NCI-H2171 (cell line): ENCODE measurements around the gene KRT222.

Source experiments
- DNase-seq: peaks from one replicate; lab custom pipeline; 2025; lab: John Stamatoyannopoulos, UW

The KRT222 gene

DNA sequence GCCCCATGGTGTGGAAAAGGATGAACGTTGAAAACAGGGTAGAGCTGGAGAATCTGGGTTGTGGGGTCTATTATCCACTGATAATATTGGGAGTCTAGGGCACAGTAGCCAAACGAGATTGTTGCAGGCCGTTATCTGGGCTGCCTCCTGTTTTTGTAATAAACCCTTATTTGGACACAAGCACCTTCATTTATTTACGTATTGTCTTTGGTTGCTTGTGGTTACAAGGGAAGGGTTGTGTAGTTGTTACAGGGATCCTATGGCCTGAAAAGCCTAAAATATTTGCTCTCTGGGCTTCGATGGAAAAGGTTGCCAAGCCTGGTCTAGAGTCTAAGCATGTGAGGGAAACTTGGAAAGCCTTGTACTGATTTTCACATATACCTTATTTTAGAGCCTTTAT, 13.0 kb downstream of the KRT222 start:
- DNase-seq = no peak

DNA sequence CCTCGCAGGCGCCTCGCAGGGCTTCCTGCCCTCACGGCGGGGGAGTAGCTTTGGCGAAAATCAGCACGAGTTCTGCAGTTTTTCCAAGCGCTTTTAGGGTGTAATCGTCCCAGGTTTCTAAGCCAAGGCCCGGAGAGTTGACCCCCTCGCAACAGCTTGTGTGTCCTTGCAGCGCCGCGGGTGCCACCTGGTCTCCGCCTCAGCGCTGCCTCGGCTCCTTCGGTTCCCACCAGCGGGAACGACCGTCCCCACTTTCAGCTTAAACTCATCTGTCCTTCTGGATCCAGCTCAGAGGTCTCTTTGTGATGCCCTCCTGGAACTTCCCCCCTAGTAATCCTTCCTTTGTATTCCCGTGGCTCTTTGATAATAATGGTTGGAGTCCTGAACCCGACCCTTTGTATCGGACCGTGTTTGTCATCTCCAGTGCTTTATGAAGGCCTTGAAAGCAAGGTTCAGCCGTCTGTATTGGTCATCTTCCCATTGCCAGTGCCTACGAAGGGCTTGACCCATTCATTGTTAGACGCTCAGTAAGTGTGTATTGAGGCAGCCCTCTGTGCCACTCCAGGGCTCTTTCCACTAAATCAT, 16.5 kb downstream of the KRT222 start:
- peak; percentile 52 for DNase-seq

DNA sequence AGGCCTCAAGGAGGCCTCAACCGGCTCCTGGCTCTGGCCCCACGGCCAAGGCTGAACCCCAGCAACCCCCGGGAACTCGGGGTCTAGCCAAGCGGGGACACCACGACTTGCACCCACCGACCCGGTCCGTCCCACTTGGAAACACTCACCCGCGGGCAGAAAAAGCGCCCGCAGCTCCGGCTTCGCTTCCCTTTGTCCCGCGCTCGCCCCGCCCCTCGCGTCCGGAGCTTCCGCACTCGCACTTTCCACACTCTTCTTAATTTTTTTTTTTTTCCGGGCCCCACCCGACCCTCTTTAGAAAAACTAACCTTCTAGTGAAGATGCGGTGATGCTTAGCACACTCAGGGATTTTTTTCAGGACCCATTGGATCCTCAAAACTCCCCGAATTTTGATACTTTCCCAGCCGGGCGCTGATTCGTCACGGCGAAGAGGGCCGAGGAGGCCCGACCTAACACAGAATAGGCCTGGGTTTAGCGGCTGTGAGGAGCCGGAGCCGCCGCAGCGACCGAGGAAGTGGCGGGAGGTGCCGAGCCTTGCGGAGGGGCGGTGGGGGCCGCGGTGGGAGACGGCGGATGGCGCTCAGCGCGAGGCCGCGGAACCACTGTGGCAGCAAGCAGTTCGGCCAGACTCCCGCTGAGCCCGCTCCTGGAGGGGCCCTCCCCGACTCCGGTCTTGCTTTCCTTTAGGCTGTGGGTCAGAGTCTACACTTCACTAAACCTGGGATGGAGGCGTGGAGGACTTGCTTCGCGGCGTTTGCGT, 17.2 kb downstream of the KRT222 start, which contains the start of gene SMARCE1:
Gene SMARCE1 (minus strand): TSS at position 195 of the 760 bp plus-strand sequence. CDS start 2,016 bp downstream, outside the sequence.
- peak; percentile 80 for DNase-seq

DNA sequence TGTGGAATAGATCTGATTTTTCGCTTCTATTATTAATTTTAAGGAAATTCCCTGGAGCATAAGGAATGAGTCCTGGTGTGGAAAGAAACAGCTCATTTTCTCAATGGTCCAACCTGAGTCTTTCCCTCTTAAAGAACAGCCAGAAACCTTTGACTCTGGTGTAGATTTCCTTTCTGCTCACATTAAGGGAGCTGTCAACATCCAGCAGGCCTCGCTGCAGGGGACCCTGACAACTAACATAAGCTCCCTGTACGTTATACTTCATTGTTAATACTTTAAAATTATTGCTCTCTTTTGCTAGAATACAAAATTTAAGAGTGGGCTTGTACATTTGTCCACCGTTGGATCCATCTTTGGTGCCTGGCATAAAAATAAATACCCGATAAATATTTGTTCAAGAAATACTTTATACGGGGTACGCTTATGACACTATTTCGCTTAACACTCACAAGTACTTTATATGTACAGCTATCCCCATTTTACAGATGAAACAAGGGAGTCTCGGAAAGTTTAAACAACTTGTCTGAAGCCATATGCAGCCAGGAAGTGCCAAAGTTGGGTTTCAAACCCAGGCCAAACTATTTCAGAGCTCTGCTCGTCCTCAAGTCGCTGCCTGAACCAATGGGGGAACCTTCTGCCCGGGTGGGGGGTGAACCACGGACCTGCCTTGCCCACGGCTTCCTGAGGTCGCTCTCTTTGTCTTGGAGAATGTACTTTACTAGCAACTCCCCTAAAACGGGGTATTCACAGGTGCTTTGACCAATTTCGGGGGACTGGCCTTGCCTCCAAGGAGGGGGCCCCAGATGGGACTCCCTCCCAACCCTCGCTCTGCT, 18.0 kb downstream of the KRT222 start:
- DNase-seq = no peak

DNA sequence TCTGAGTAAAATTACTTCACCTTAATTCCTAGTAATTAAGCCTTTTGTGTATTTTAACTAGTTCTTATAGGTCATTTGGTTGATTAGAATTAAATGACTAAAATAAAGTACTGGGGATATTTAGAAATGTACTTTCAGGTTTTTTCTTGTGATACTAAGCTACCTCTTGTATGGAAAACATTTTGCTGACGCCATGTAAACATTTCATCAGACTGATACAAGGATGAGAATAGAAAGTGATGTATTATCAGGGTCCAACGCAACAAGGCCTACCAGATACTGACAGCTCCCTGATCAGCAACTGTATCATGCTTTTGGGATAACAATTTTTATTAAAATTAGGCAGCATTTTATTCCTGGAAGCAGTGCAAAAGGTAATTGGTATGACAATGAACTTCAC, 19.0 kb downstream of the KRT222 start:
- DNase-seq = no peak

DNA sequence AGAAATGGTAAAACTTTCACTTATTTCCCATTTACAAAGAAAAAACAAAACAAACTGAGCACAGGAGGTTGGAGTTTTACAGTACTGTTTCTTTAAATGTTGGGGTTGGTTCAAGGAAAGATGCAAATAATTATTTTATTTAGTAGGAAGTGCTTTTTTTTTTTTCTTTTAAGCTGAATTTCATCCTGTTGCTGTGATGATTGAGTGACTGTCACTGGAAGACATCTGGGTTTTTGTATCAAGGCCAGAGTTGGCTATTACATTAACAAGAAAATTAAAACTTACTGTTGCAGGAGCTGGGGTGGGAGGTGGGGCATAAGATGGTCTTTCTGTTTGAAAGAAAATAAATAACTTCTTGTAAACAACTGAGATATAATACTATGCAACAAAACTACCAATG, 19.7 kb downstream of the KRT222 start:
- DNase-seq = no peak

DNA sequence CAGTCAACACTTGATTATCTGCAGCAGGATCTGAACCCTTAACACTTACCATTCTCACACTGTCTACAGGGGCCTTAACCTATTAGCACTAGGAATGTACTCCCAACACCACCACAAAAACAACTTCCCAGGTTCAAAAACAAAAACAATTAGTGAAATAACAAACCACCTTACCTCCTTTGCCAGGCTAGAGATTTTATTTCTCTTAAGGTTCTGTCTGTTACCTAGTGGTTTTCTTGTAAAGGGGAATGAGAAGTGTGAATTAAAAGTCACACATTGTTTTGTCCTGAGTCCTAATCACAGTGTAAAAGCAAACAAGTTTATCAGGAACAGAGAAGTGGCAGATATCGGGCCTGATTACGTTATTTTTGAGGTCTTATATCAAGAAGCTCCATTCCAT, 27.0 kb downstream of the KRT222 start:
- DNase-seq = no peak

DNA sequence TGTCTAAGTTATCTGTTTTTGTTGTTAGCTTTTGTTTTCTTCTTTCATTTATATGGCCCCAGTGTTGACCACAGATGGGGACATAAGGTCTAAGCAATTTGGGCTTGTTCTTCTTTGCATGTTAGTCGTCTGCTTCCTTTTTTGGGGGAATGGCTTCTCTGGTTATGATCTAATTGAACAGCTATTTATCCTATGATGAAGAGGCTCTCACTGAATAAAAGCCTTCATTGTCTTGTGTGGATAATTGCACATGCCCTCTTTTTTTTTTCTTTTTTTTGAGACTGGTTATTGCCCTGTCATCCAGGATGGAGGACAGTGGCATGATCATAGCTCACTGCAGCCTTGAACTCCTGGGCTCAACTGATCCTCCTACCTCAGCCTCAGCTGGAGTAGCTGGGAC, 31.1 kb downstream of the KRT222 start:
- no peak for DNase-seq

DNA sequence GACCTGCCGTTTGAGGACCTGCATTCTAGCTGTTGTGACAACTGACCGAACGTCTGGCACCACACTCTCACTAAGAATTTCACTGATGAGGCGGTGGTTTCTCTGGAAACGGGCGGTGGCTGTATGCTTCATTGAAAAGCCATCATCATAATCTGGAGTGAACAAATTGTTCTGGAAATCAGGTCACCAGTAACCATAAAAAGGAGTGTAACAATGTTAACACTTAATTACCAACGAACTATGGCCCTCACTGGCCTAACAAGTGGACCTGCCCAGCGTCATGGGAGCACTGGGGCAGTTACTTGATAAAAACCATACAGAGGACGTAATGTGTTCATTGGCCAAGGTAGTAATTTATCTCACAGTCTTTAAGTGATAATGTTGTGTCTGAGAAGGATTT, 32.8 kb downstream of the KRT222 start:
- DNase-seq = no peak

DNA sequence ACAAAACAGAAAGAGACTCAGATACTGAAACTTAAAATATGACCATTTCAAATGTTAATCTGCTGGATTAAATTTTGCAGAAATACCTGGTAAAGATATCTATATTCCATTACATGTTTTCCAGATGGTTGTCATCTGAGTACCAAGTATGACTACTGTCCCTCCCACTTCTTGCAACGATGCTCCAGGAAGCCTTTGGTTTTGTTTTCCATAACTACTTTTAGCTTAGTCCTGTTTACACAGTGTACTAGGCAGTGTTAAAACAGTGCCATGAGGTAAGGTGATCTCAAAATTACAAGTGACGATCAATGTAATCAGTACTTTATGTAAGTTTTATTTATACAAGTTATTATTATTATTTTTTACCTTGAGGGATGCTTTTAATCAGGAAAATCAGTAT, 35.1 kb downstream of the KRT222 start:
- DNase-seq = no peak

DNA sequence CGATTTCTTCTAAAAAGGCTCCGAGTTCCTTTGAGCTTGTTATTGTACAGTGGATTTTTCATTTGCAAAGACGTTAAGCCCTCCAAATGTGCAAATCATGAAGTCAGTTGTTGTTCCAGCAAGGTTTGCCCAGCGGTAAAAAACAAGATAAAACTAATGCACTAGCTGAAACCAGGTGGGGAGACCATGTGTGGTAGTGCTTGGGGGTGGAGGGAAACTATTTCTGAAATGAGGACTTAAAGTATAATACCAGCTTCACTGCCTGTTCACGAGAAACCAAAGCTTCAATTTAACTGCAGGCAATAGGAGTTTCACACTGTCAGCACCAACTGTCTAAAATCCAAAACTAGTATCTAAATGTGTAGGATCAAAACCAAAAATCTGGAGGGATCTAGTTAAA, 39.7 kb downstream of the KRT222 start:
- DNase-seq = no peak

DNA sequence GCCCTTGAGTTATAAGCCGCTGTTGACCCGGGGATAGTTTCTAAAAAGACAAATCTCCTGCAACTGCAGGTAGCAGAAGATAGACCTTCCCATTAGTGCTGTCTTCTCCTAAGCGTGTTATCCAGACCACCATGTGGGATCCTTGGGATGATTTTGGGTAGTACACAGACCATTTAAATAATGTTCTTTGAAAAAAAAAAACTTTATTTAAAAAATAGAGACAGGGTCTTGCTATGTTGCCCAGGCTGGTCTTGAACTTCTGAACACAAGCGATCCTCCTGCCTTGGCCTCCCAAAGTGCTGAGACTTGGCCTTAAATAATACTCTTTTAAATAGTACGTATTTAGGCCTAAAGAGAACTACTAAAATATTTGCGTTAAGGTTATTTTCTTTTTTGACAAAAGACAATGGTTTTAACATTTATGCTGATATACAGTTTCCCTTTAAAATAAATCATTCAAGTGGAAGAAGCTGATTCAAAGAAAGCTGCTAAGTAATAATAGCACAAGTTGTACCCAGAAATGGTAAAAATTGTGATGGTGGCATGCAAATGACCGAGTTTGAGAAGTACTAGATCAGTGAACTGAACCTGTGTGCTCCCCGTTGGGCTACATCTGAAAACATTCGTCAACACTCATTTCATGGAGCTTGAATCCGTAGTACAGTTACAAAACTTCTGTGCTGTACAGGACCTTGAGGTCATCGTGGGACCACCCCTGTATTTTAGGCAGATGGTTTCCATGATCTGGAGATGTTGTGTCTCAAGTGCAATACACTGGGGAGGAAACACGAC, 41.4 kb downstream of the KRT222 start:
- no peak for DNase-seq

DNA sequence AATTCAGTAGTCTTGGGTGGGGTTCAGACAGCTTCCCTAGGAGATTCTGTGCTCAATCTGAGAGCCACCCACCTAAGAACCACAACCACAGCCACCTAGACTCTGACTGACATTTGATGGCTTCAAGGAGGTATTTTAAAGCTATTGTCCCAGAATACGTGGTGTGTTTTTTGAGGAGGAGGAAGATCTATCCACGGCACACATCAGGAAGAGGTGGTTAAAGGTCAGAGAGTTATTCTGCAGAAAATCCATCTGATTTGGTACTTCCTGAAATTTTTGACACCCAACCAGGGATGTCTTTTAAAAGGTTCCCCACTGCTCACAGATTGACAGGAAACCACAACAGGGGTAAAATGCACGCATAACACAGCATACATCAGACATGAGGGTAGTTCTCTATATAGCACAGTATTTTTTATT, 42.5 kb downstream of the KRT222 start:
- DNase-seq = no peak

DNA sequence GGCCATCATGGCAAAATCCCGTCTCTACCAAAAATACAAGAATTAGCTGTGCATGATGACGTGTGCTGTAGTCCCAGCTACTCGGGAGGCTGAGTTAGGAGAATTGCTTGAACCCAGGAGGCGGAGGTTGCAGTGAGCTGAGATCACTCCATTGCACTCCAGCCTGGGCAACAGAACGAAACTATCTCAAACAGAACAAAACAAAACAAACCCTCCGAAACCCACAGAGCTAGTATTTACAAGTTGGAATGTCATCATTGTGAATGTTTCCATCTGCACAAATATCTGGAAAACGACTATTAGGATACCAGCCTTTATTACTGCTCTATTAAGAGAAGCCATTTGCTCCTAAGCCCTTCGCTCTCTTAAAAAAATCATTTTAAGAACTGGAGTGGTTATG, 43.4 kb downstream of the KRT222 start:
- DNase-seq = no peak

DNA sequence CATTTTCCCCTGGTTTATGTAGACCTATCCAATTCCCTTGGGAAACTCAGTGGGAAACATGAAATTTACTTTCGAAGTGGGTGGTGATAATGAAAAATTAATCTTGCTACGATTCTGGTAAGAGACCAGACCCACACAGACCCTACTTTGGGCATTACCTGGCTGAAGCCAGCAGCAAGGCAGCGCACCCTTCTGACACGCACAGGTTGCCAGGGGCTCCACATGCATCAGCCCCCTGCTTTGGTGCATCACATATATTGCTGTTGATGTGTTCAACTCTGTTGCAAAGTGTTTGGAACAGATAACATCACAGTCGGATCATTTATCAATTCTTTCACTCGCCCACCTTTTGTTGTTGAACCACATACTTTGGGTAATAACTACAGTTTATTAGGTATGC, 44.0 kb downstream of the KRT222 start:
- no peak for DNase-seq

DNA sequence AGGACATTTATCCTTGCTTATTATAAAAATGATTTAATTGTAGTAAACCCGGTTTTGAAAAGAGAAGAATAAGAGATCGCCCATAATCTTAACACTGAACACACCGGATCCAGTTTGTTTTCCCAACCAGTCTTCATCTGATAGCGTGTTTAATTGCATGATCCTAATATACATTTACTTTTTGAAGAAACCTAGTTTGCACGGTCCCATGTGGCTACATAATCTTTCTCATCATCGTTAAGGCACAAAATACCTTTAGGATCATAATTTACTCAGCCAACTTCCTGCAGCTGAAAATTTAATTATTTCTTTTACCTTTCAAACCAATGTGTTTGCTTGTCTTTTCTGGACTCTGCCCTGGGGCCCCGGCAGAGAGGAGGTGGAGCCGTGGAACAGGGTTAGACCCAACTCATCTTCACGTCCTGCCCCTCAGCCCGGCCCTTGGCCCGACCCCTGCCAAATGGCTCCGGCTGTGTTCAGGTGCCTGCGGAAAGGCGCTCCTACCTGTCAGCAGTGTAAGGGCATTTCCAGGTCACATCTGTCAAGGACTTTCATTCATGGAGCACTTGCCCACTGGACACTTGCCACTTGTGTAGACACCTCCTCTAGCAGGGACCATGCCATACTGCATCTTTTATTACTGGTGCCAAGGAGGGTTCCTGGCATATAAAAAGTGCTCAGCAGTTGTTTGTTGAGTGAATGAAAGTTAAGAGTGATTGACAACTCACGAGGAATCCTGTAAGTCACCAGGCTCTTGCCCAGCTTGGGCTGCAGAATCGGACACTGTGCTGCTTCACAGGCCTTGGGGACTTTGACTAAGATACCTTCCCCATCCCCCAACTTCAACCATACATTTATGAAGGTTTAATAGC, 46.0 kb downstream of the KRT222 start:
- no peak for DNase-seq

DNA sequence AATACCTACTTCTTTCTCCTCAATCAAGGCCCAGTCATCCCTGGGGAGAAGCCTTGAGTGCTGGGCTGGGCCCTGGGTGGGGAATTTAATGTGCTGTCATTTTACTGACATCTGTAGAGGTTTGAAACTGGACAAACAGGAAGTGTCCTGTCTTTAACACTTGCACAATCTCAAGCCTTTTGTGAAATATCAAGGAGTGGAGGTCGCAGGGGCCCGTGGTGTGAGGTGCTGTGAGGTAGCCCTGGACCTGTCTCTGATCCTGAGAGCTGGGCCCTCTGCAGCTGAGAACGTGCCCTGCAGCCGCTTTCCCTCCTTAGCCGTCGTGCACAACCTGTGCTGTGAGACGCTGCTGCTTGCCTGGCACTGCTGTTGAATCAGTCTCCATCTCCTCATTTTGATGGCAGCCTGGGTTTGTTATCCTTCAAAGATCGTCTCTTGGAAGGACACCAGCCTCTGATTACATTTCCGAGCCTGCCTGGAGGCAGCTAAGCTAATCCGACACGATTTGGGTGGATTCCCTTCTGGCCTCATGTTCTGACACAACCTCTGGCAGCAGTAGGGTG, 47.2 kb downstream of the KRT222 start:
- no peak for DNase-seq

DNA sequence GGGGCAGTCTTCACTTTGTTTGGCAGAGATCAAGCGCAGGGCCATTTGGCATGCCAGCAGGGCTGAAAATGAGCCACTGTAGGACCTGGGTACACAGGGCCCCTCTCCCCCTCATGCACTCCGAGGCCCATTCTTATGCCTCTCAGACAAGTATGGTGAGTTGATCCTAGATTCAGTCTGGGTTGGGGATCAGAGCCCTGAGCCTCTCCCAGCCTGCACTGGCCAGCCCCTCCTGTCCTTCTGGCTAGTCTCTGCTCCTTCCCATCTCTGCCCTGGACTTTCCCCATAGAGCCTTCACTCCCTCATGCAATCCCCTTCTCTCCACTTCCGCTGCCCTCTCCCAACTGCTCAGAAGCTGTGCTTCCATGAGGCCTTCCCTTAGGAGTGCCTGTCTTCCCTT, 48.4 kb downstream of the KRT222 start:
- no peak for DNase-seq

DNA sequence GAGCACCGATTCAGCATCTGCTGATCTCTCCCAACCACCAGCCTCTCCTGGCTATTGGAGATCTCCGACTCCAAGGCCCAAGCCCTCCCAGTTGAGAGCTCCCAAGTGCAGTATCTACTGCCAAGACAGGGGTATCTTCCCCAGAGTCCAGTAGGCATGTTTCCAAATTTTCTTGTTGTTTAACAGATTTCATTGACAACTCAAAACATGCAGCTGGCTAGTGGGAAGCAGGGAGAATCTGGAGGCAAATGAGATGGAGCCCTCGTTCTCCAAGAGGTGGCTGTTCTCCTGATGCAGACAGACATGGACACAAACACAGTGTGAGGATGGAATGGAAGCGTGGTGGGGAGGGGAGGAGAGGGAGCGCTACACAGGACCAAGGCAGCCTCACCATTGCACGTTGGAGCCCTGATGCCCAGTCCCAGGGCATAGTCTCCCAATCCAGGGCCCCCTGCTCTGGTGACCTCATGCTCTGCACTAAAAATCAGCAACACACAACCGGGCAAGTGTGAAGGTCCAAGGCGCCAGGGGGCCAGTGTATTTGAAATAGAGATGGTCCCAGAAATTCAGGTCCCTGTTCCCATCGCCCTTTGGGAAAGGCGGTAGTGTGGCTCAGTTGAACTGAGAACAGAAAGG, 49.0 kb downstream of the KRT222 start:
- no peak for DNase-seq
